Body of pancreas (tissue), 4 donors: Measurements from ENCODE around the gene RREB1.

Source experiments
- POLR2A ChIP-seq, 3 donors: fragments of 450-650 bp; IDR thresholded peaks; one replicate each; pipeline ENCODE4 v1.6.1; 2016; ENCODE audit warnings: antibody characterized with exemption in 3 of 3, mild to moderate bottlenecking in 2 of 3
- TF ChIP-seq, protein P1 (sequence below), 7 experiments: fragments of 450-650 bp in 4 of 7; fragments of 200-600 bp in 3 of 7; sonication (generic) in 3 of 7; IDR thresholded peaks; one replicate each; pipeline ENCODE4 v1.5.1; 2016 to 2019; ENCODE audit warnings: antibody characterized with exemption in 7 of 7

GRCh38 chr6:7290079-7290478 lies 182.3 kb downstream of the RREB1 start:
- TF ChIP-seq POLR2A (IDR thresholded peaks at IDR 0.05), result no peak
- TF ChIP-seq, protein P1, sequence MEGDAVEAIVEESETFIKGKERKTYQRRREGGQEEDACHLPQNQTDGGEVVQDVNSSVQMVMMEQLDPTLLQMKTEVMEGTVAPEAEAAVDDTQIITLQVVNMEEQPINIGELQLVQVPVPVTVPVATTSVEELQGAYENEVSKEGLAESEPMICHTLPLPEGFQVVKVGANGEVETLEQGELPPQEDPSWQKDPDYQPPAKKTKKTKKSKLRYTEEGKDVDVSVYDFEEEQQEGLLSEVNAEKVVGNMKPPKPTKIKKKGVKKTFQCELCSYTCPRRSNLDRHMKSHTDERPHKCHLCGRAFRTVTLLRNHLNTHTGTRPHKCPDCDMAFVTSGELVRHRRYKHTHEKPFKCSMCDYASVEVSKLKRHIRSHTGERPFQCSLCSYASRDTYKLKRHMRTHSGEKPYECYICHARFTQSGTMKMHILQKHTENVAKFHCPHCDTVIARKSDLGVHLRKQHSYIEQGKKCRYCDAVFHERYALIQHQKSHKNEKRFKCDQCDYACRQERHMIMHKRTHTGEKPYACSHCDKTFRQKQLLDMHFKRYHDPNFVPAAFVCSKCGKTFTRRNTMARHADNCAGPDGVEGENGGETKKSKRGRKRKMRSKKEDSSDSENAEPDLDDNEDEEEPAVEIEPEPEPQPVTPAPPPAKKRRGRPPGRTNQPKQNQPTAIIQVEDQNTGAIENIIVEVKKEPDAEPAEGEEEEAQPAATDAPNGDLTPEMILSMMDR (IDR thresholded peaks at IDR 0.05), result no peak
